ENCODE results near the gene WDR72. TPM values are rescaled to one million over a fixed set of nuclear protein-coding genes. Genes with fewer than 3 reads are reported as not detected.

Gene WDR72
- total RNA-seq, 1 experiment from 2014 or later = not detected

DNA sequence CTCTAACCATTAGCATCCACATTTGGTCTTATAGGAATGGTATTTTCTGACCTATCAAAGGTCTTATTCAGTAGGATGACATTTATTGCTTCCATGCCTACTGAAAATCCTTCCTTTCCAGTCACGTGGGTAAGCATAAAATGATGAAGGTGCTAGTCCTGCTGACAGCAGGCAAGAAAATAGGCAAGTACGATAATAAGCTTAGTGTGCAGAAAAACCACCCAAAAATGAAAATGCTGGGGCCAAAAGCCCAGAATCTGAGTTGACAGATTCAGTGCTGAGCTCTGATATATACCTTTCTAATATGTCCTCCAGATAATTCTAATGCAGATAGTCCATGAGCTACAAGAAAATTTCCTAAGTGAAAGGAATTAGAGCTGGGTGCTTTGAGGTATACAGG, 194.8 kb downstream of the WDR72 start:
- no TSS peak for BruUV-seq (replicated peaks)
- CTCF ChIA-PET = no interaction called here
- Mint-ChIP-seq H3K36me3 (ENCODE audit: insufficient read depth, unreplicated experiment) (no peaks in the 10 kb centered on the region), H3K9me3 (ENCODE audit: unreplicated experiment) (no peaks in the 10 kb centered on the region), H3K27me3 (ENCODE audit: insufficient read depth, unreplicated experiment) (peaks cover 25% of the 10 kb centered on the region), H3K27ac (ENCODE audit: low read depth, unreplicated experiment) (no peak overlapping the region), H3K4me1 (ENCODE audit: insufficient read depth, unreplicated experiment) (no peaks in the 10 kb centered on the region), H3K4me3 (ENCODE audit: unreplicated experiment) (no peak overlapping the region)
- POLR2A ChIA-PET = no interaction called here
- no peak for DNase-seq (ENCODE audit: unreplicated experiment)
- TF ChIP-seq, protein P1, sequence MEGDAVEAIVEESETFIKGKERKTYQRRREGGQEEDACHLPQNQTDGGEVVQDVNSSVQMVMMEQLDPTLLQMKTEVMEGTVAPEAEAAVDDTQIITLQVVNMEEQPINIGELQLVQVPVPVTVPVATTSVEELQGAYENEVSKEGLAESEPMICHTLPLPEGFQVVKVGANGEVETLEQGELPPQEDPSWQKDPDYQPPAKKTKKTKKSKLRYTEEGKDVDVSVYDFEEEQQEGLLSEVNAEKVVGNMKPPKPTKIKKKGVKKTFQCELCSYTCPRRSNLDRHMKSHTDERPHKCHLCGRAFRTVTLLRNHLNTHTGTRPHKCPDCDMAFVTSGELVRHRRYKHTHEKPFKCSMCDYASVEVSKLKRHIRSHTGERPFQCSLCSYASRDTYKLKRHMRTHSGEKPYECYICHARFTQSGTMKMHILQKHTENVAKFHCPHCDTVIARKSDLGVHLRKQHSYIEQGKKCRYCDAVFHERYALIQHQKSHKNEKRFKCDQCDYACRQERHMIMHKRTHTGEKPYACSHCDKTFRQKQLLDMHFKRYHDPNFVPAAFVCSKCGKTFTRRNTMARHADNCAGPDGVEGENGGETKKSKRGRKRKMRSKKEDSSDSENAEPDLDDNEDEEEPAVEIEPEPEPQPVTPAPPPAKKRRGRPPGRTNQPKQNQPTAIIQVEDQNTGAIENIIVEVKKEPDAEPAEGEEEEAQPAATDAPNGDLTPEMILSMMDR (IDR thresholded peaks at IDR 0.05; ENCODE audit: unreplicated experiment) = no peak
- intact Hi-C loops (cut with micrococcal nuclease) = no loop called here

DNA sequence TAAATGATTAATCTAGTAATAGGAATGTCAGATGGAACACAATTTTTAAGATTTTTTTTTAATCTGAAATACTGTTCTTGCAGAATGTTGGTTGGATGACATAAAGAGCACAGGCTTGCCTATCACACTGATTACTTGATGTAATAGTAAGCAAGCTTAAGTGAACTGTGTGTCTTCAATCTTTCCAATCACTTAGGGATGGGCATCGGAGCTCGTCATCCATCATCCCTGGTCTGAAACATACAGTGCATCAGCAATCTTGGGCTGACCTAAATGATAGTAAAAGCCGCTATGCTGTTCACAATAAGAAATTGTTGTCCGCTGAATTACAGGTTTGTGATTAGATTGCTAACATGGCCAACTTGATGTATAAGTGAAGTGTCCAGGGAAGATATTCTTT, 195.8 kb downstream of the WDR72 start:
- TF ChIP-seq, protein P1 (IDR thresholded peaks at IDR 0.05; ENCODE audit: unreplicated experiment) = no peak
- intact Hi-C loops (cut with micrococcal nuclease) = no loop called here
- DNase-seq (ENCODE audit: unreplicated experiment) = no peak
- H3K4me1 Mint-ChIP-seq (ENCODE audit: insufficient read depth, unreplicated experiment) = no peaks in the 10 kb centered on the region
- no TSS peak for BruUV-seq (replicated peaks)
- no peaks in the 10 kb centered on the region for H3K36me3 Mint-ChIP-seq (ENCODE audit: insufficient read depth, unreplicated experiment)
- H3K27ac Mint-ChIP-seq (ENCODE audit: low read depth, unreplicated experiment) = no peak overlapping the region
- no peaks in the 10 kb centered on the region for H3K9me3 Mint-ChIP-seq (ENCODE audit: unreplicated experiment)
- H3K27me3 Mint-ChIP-seq (ENCODE audit: insufficient read depth, unreplicated experiment) = peaks cover 25% of the 10 kb centered on the region
- no peak overlapping the region for H3K4me3 Mint-ChIP-seq (ENCODE audit: unreplicated experiment)
- POLR2A ChIA-PET = interaction anchor here (0.5 kb wide), 1 partner anchor 10 kb away, joined by 3 read pairs; no protein-coding TSS in a partner anchor
- CTCF ChIA-PET = no interaction called here

DNA sequence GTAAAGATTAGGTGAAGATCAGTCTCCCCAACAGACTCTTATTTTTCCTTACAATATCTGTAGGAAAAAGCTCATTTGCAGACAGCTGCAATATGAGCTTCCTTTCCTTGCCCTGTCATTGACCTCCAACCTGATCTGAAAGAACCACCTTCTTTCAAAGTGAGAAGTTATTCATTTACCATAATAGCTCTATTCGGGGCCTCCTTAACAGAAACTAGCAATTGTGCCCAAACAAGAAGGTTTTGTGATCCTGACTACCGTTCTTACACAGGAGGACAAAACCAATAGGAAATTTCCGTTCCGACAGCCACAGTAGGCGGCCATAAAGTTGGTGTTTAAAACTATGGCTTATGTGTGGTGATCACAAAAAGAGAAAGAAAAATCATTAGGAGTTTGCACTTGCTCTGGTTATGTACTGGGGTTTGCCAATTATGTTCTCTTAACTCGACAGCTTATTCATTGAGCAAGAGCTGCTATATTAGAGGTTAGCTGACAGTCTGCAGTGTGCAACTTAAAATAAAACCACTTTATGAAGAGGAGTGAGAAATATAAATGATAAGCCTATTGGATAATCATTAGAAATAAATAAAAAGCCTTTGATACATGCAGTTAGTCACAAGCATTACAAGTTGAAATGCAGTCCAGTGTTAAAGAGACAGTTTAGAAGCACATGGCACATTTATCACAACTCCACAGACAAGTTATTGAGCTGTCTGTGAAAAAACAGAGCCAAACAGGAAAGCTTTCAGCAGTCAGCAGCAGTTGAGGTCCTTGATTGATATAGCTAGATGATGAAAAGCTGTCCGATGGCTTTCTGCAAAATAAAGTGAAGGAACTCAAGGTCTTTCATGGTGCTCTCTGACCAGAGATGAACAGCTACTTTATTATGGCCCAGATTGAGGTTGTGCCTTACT, 199.8 kb downstream of the WDR72 start:
- TF ChIP-seq, protein P1 (IDR thresholded peaks at IDR 0.05; ENCODE audit: unreplicated experiment) = no peak
- CTCF ChIA-PET = no interaction called here
- Mint-ChIP-seq H3K27me3 (ENCODE audit: insufficient read depth, unreplicated experiment) (peaks cover 12% of the 10 kb centered on the region), H3K9me3 (ENCODE audit: unreplicated experiment) (peaks cover 3% of the 10 kb centered on the region), H3K4me1 (ENCODE audit: insufficient read depth, unreplicated experiment) (no peaks in the 10 kb centered on the region), H3K27ac (ENCODE audit: low read depth, unreplicated experiment) (no peak overlapping the region), H3K4me3 (ENCODE audit: unreplicated experiment) (no peak overlapping the region), H3K36me3 (ENCODE audit: insufficient read depth, unreplicated experiment) (no peaks in the 10 kb centered on the region)
- POLR2A ChIA-PET = no interaction called here
- intact Hi-C loops (cut with micrococcal nuclease) = no loop called here
- no peak for DNase-seq (ENCODE audit: unreplicated experiment)
- no TSS peak for BruUV-seq (replicated peaks)

DNA sequence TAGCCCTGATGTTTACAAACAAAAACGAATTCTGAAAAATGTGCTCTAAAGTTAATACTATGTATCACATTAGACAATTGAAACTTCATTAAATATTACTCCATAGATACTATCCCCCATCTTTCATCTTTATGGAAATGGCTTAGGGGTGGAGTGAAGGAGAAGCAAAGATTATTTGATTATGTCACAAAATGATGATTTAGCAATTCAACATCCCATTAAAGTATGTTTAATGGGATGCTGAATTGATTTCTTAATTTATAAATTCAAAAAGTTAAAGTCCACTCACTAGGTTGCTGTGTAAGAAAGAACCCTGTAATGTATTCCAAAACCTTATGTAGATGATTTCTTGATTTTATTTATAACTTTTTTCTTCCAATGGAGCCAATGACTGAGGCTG, 201.1 kb downstream of the WDR72 start:
- Mint-ChIP-seq H3K27ac (ENCODE audit: low read depth, unreplicated experiment) (no peak overlapping the region), H3K36me3 (ENCODE audit: insufficient read depth, unreplicated experiment) (no peaks in the 10 kb centered on the region), H3K4me1 (ENCODE audit: insufficient read depth, unreplicated experiment) (no peaks in the 10 kb centered on the region), H3K27me3 (ENCODE audit: insufficient read depth, unreplicated experiment) (peaks cover 15% of the 10 kb centered on the region), H3K9me3 (ENCODE audit: unreplicated experiment) (peaks cover 6% of the 10 kb centered on the region), H3K4me3 (ENCODE audit: unreplicated experiment) (no peak overlapping the region)
- no peak for DNase-seq (ENCODE audit: unreplicated experiment)
- TF ChIP-seq, protein P1 (IDR thresholded peaks at IDR 0.05; ENCODE audit: unreplicated experiment) = no peak
- ChIA-PET CTCF (interaction anchor here (0.6 kb wide), 1 partner anchor 189 kb away, joined by 3 read pairs; no protein-coding TSS in a partner anchor), POLR2A (no interaction called here)
- BruUV-seq (replicated peaks) = no TSS peak
- intact Hi-C loops (cut with micrococcal nuclease) = no loop called here

Data from MCF 10A (cell line).